HCT116 (cell line): ENCODE measurements around the gene ISM1. TPM values are rescaled to one million over a fixed set of nuclear protein-coding genes. Genes with fewer than 3 reads are reported as not detected.

ENCODE experiments used
- ATAC-seq: fragments of 200-7000 bp; cut with Tn5 transposase; 2 replicates; pipeline ENCODE4 v1.9.1; 2020; ENCODE audit warnings: mild to moderate bottlenecking, moderate library complexity
- BruUV-seq: library from RNA; stranded (reverse); fragments of 400-500 nt; replicated peaks from 2 replicates; lab custom pipeline; 2021; lab: Mats Ljungman, UMichigan
- CTCF ChIA-PET: fragments of 300-600 bp; sonication (Branson Sonifier 250); formaldehyde crosslinking; loops from one replicate; lab custom pipeline; 2021; ENCODE audit warnings: antibody characterized with exemption; lab: Charles Lee
- POLR2A ChIA-PET: fragments of 300-600, 350-600 bp; sonication (Branson Sonifier 250); formaldehyde crosslinking; loops from one replicate; lab custom pipeline; 2021; ENCODE audit warnings: antibody characterized with exemption; lab: Charles Lee
- RAD21 ChIA-PET, 2 experiments: fragments of 300-600 bp; sonication (Branson Sonifier 250); formaldehyde crosslinking; loops; one replicate each; lab custom pipeline; 2023; ENCODE audit warnings: low total read pairs in 2 of 2; ENCODE audit not compliant: uncharacterized antibody in 2 of 2, unreplicated experiment in 2 of 2, low non-redundant PET in 1 of 2; lab: Charles Lee
- DNase-seq: peaks from one replicate; pipeline ENCODE4 v3.0.0-alpha.2; 2010; ENCODE audit warnings: low read depth, low spot score
- H2AFZ ChIP-seq: fragments of 200-600 bp; shearing (Covaris generic), sonication (generic); 2 replicates; pipeline ENCODE4 v1.6.1; 2017; ENCODE audit warnings: low read depth, mixed run types, mixed read lengths, antibody characterized with exemption, low read length; ENCODE audit not compliant: poor library complexity, severe bottlenecking
- H3K27ac ChIP-seq: 2 replicates; pipeline ENCODE4 v1.5.1; 2012; ENCODE audit warnings: low read depth, low read length
- H3K27me3 ChIP-seq: fragments of 200-600 bp; sonication (generic); 2 replicates; pipeline ENCODE4 v1.6.1; 2016; ENCODE audit warnings: mixed run types, low read length, mixed read lengths; ENCODE audit not compliant: insufficient read depth
- H3K36me3 ChIP-seq, 2 experiments: fragments of 200-500 bp in 1 of 2; fragments of 200-600 bp in 1 of 2; sonication (Bioruptor generic) in 1 of 2; sonication (generic) in 1 of 2; 2 replicates each; pipeline versions ENCODE4 v1.5.1 to v1.6.1; 2014 to 2016; ENCODE audit warnings: low read length in 2 of 2, inconsistent platforms in 1 of 2, mixed read lengths in 1 of 2, mixed run types in 1 of 2; ENCODE audit not compliant: insufficient read depth in 2 of 2, control insufficient read depth in 1 of 2
- H3K4me1 ChIP-seq, 2 experiments: fragments of 200-600 bp in 1 of 2; sonication (generic) in 1 of 2; 2 replicates each; pipeline versions ENCODE4 v1.5.1 to v1.6.1; 2012 to 2017; ENCODE audit warnings: low read length in 2 of 2, inconsistent platforms in 1 of 2, mild to moderate bottlenecking in 1 of 2, mixed read lengths in 1 of 2, mixed run types in 1 of 2, moderate library complexity in 1 of 2; ENCODE audit not compliant: insufficient read depth in 2 of 2, control insufficient read depth in 1 of 2
- H3K4me2 ChIP-seq: fragments of 200-600 bp; sonication (generic); 2 replicates; pipeline ENCODE4 v1.6.1; 2017; ENCODE audit warnings: mixed run types, low read length, mixed read lengths
- H3K4me3 ChIP-seq, 2 experiments: fragments of 200-600 bp in 1 of 2; sonication (generic) in 1 of 2; replicated peaks in 1 of 2; 2 replicates each; pipeline ENCODE4 v1.5.1; 2011 to 2016; ENCODE audit warnings: low read length in 2 of 2, control low read depth in 1 of 2, low read depth in 1 of 2, mild to moderate bottlenecking in 1 of 2, mixed read lengths in 1 of 2, mixed run types in 1 of 2
- H3K79me2 ChIP-seq: fragments of 200-600 bp; sonication (generic); 2 replicates; pipeline ENCODE4 v1.6.1; 2017; ENCODE audit warnings: mild to moderate bottlenecking, mixed run types, low read length, moderate library complexity, mixed read lengths; ENCODE audit not compliant: insufficient read depth
- H3K9ac ChIP-seq: fragments of 200-600 bp; sonication (generic); 2 replicates; pipeline ENCODE4 v1.6.1; 2016; ENCODE audit warnings: low read length, mixed read lengths
- H3K9me2 ChIP-seq: fragments of 200-600 bp; sonication (generic), shearing (Covaris generic); 2 replicates; pipeline ENCODE4 v1.6.1; 2017; ENCODE audit warnings: mixed run types, mild to moderate bottlenecking, moderate library complexity; ENCODE audit not compliant: insufficient read depth
- H3K9me3 ChIP-seq, 2 experiments: fragments of 200-500 bp in 1 of 2; fragments of 200-600 bp in 1 of 2; sonication (Bioruptor generic) in 1 of 2; sonication (generic) in 1 of 2; 2 replicates each; pipeline ENCODE4 v1.6.1; 2014 to 2017; ENCODE audit warnings: low read length in 2 of 2, mixed read lengths in 2 of 2, inconsistent platforms in 1 of 2, low read depth in 1 of 2, mild to moderate bottlenecking in 1 of 2, mixed run types in 1 of 2, moderate library complexity in 1 of 2; ENCODE audit not compliant: control insufficient read depth in 1 of 2, insufficient read depth in 1 of 2
- H4K20me1 ChIP-seq: fragments of 200-600 bp; sonication (generic), shearing (Covaris generic); 2 replicates; pipeline ENCODE4 v1.6.1; 2017; ENCODE audit warnings: mixed run types, mild to moderate bottlenecking, moderate library complexity; ENCODE audit not compliant: insufficient read depth
- CBX3 ChIP-seq: IDR thresholded peaks from 2 replicates; pipeline ENCODE4 v1.6.1; 2012; ENCODE audit warnings: low read depth
- CTCF ChIP-seq, 3 experiments: fragments of 200-600 bp in 1 of 3; sonication (generic) in 1 of 3; IDR thresholded peaks in 2 of 3; conservative IDR thresholded peaks in 1 of 3; 2 replicates each; pipeline ENCODE4 v1.5.1; 2012 to 2017; ENCODE audit warnings: low read depth in 2 of 3, low read length in 2 of 3, antibody characterized with exemption in 1 of 3, borderline replicate concordance in 1 of 3, control low read depth in 1 of 3, mild to moderate bottlenecking in 1 of 3, mixed read lengths in 1 of 3, mixed run types in 1 of 3, moderate library complexity in 1 of 3; ENCODE audit not compliant: insufficient read depth in 1 of 3
- EGR1 ChIP-seq: IDR thresholded peaks from 2 replicates; pipeline ENCODE4 v1.6.1; 2012; ENCODE audit warnings: low read depth
- ELF1 ChIP-seq: IDR thresholded peaks from 2 replicates; pipeline ENCODE4 v1.6.1; 2012; ENCODE audit warnings: low read depth, borderline replicate concordance
- FOSL1 ChIP-seq: IDR thresholded peaks from 2 replicates; pipeline ENCODE4 v1.6.1; 2012; ENCODE audit warnings: low read depth
- JUND ChIP-seq: IDR thresholded peaks from 2 replicates; pipeline ENCODE4 v1.6.1; 2012
- MAX ChIP-seq: IDR thresholded peaks from 2 replicates; pipeline ENCODE4 v1.6.1; 2012
- POLR2A ChIP-seq: IDR thresholded peaks from 2 replicates; pipeline ENCODE4 v1.7.0; 2011; ENCODE audit warnings: borderline replicate concordance; ENCODE audit not compliant: insufficient read depth, insufficient read length; ENCODE audit errors: extremely low read depth
- RAD21 ChIP-seq: IDR thresholded peaks from 2 replicates; pipeline ENCODE4 v1.6.1; 2012; ENCODE audit warnings: low read depth, mild to moderate bottlenecking
- SP1 ChIP-seq: IDR thresholded peaks from 2 replicates; pipeline ENCODE4 v1.6.1; 2012; ENCODE audit warnings: low read depth
- SRF ChIP-seq: IDR thresholded peaks from 2 replicates; pipeline ENCODE4 v1.6.1; 2012; ENCODE audit warnings: low read depth
- ZBTB33 ChIP-seq: IDR thresholded peaks from 2 replicates; pipeline ENCODE4 v1.6.1; 2011; ENCODE audit warnings: mild to moderate bottlenecking, low read length, moderate library complexity; ENCODE audit not compliant: insufficient replicate concordance; ENCODE audit errors: extremely low read depth
- intact Hi-C: fragments of 100-400 bp; cut with micrococcal nuclease; formaldehyde crosslinking; loops from 2 replicates; pipeline ENCODE4 v1.10.0; 2022
- total RNA-seq: library from RNA; stranded (reverse); gene quantifications from one replicate; pipeline ENCODE4 v1.2.1, GENCODE V29; 2021; ENCODE audit not compliant: unreplicated experiment

The ISM1 gene
- total RNA-seq, 1 experiment from 2014 or later: 0.37 TPM

GRCh38 chr20:13348311-13349234 is 127.5 kb downstream of the ISM1 start (continued):
- no peak for TF ChIP-seq ZBTB33
- TF ChIP-seq FOSL1: no peak
- no peak for TF ChIP-seq SRF
- TF ChIP-seq EGR1: no peak
- no peak for TF ChIP-seq CBX3
- no peak for TF ChIP-seq ELF1
- TF ChIP-seq MAX: no peak

GRCh38 chr20:13349235-13349604 is 128.1 kb downstream of the ISM1 start:
- Histone ChIP-seq H3K4me3 (no peak overlapping the region), H3K79me2 (no peaks in the 10 kb centered on the region), H3K36me3 (no peaks in the 10 kb centered on the region), H3K4me2 (no peak overlapping the region), H3K27ac (no peak overlapping the region), H3K9me2 (no peaks in the 10 kb centered on the region), H3K4me1 (no peaks in the 10 kb centered on the region), H4K20me1 (no peaks in the 10 kb centered on the region), H3K27me3 (no peaks in the 10 kb centered on the region), H3K9ac (no peak overlapping the region), H2AFZ (no peak overlapping the region), H3K9me3 (no peaks in the 10 kb centered on the region)
- ChIA-PET POLR2A (no interaction called here), RAD21 (no interaction called here), CTCF (no interaction called here)
- intact Hi-C loops: no loop called here
- ATAC-seq: no peak
- no peak for DNase-seq
- TF ChIP-seq CTCF (IDR thresholded peaks at IDR 0.05 in 2 of 3, conservative IDR thresholded peaks at IDR 0.05 in 1 of 3; ENCODE audit: borderline replicate concordance in 1 of 3, insufficient read depth in 1 of 3, low read depth in 2 of 3, low read length in 2 of 3) (no peak), MAX (no peak), POLR2A (no peak), FOSL1 (no peak), EGR1 (no peak), SP1 (no peak), RAD21 (no peak), JUND (no peak)
- no TSS peak for BruUV-seq
